HepG2 (cell line): ENCODE results near the gene TPD52L2. TPM values are rescaled to one million over a fixed set of nuclear protein-coding genes. Genes with fewer than 3 reads are reported as not detected.
A peak's percentile ranks its signal among the peaks of the same experiment; 100 is the strongest.

ENCODE experiments used
- BCL6 ChIP-seq: IDR thresholded peaks from 2 replicates; pipeline ENCODE4 v1.6.1; 2016; ENCODE audit warnings: missing genetic modification reagents, missing compliant biosample characterization
- CENPT ChIP-seq: sonication (generic); formaldehyde crosslinking; IDR thresholded peaks from 2 replicates; pipeline ENCODE4 v1.8.0; 2022; ENCODE audit warnings: low read depth, mild to moderate bottlenecking, moderate library complexity, missing genetic modification reagents
- ESRRA ChIP-seq: sonication (generic); formaldehyde crosslinking; IDR thresholded peaks from 2 replicates; pipeline ENCODE4 v1.5.1; 2020; ENCODE audit warnings: mild to moderate bottlenecking, low read depth, missing genetic modification reagents
- GPN1 ChIP-seq: sonication (generic); formaldehyde crosslinking; IDR thresholded peaks from 2 replicates; pipeline ENCODE4 v1.5.1; 2020; ENCODE audit warnings: missing genetic modification reagents, borderline replicate concordance
- GZF1 ChIP-seq: sonication (generic); formaldehyde crosslinking; IDR thresholded peaks from 2 replicates; pipeline ENCODE4 v1.5.1; 2020; ENCODE audit warnings: mild to moderate bottlenecking, missing genetic modification reagents
- HNRNPLL ChIP-seq: fragments of 200-400 bp; formaldehyde crosslinking; IDR thresholded peaks from 2 replicates; pipeline ENCODE4 v1.6.1; 2017; ENCODE audit warnings: mild to moderate bottlenecking, low read depth, low read length; ENCODE audit not compliant: poor library complexity, severe bottlenecking
- KAT2B ChIP-seq: fragments of 150-350 bp; IDR thresholded peaks from 2 replicates; pipeline ENCODE4 v1.6.1; 2014; ENCODE audit warnings: low read depth, low read length, borderline replicate concordance
- KLF12 ChIP-seq: sonication (generic); formaldehyde crosslinking; IDR thresholded peaks from 2 replicates; pipeline ENCODE4 v1.4.0; 2020; ENCODE audit warnings: missing genetic modification reagents, borderline replicate concordance
- NCOA1 ChIP-seq: sonication (generic); formaldehyde crosslinking; IDR thresholded peaks from 2 replicates; pipeline ENCODE4 v1.9.0; 2021; ENCODE audit warnings: missing genetic modification reagents
- NFE2 ChIP-seq: sonication (generic); formaldehyde crosslinking; IDR thresholded peaks from 2 replicates; pipeline ENCODE4 v1.4.0; 2020; ENCODE audit warnings: missing genetic modification reagents
- NFE2L1 ChIP-seq: sonication (generic); formaldehyde crosslinking; IDR thresholded peaks from 2 replicates; pipeline ENCODE4 v1.4.0; 2020; ENCODE audit warnings: missing genetic modification reagents, mild to moderate bottlenecking, borderline replicate concordance
- U2AF1 ChIP-seq: fragments of 200-400 bp; formaldehyde crosslinking; optimal IDR thresholded peaks from 2 replicates; pipeline ENCODE3; 2017; ENCODE audit warnings: mild to moderate bottlenecking, low read depth, low read length
- ZFX ChIP-seq: sonication (generic); formaldehyde crosslinking; IDR thresholded peaks from 2 replicates; pipeline ENCODE4 v1.4.0; 2020; ENCODE audit warnings: mild to moderate bottlenecking, low read depth, missing genetic modification reagents, moderate library complexity
- ZNF34 ChIP-seq: sonication (generic); formaldehyde crosslinking; IDR thresholded peaks from 2 replicates; pipeline ENCODE4 v1.4.0; 2020; ENCODE audit warnings: mild to moderate bottlenecking, missing genetic modification reagents, borderline replicate concordance
- ZNF737 ChIP-seq: sonication (generic); formaldehyde crosslinking; IDR thresholded peaks from 2 replicates; pipeline ENCODE4 v1.5.0; 2020; ENCODE audit warnings: missing genetic modification reagents, mild to moderate bottlenecking, borderline replicate concordance
- polyA plus RNA-seq, 8 experiments: library from polyadenylated mRNA; depleted of rRNA in 3 of 8; stranded (reverse) in 7 of 8; unstranded in 1 of 8; fragments of >200 nt; fragmentation: Illumina TruSeq in 4 of 8; extraction: Trizol in 4 of 8; gene quantifications; 2 replicates each; pipeline versions ENCODE4 v1.2.1 to v1.2.3, GENCODE V29; 2011 to 2016; ENCODE audit warnings: low read depth in 4 of 8, missing spikeins in 1 of 8, mixed read lengths in 1 of 8; ENCODE audit not compliant: insufficient read depth in 1 of 8
- total RNA-seq, 5 experiments: library from RNA; depleted of rRNA; stranded (reverse); fragments of >200 nt; fragmentation: Illumina TruSeq; extraction: Trizol; gene quantifications; 2 replicates each; pipeline ENCODE4 v1.2.3, GENCODE V29; 2016; ENCODE audit warnings: low read depth in 1 of 5
- TF ChIP-seq, protein P1 (sequence below): sonication (generic); formaldehyde crosslinking; IDR thresholded peaks from 2 replicates; pipeline ENCODE4 v1.5.0; 2020; ENCODE audit warnings: mild to moderate bottlenecking, missing genetic modification reagents
- TF ChIP-seq, protein P2 (sequence below): sonication (generic); IDR thresholded peaks from 2 replicates; pipeline ENCODE4 v1.6.1; 2016; ENCODE audit warnings: low read depth, borderline replicate concordance
- TF ChIP-seq, protein P3 (sequence below): sonication (generic); formaldehyde crosslinking; IDR thresholded peaks from 2 replicates; pipeline ENCODE4 v1.5.0; 2020; ENCODE audit warnings: mild to moderate bottlenecking, missing genetic modification reagents
- TF ChIP-seq, protein P4 (sequence below): sonication (generic); formaldehyde crosslinking; IDR thresholded peaks from 2 replicates; pipeline ENCODE4 v1.5.0; 2020; ENCODE audit warnings: mild to moderate bottlenecking, missing genetic modification reagents
- TF ChIP-seq, protein P5 (sequence below): IDR thresholded peaks from 2 replicates; pipeline ENCODE4 v1.6.1; 2016; ENCODE audit warnings: missing compliant biosample characterization, missing genetic modification reagents, borderline replicate concordance

TPD52L2 gene
- total and polyA plus RNA-seq, 2 of the 13 experiments (the other 11 are each of a cell fraction or from before 2014, with no cell fraction given), result 156 to 184 TPM

DNA sequence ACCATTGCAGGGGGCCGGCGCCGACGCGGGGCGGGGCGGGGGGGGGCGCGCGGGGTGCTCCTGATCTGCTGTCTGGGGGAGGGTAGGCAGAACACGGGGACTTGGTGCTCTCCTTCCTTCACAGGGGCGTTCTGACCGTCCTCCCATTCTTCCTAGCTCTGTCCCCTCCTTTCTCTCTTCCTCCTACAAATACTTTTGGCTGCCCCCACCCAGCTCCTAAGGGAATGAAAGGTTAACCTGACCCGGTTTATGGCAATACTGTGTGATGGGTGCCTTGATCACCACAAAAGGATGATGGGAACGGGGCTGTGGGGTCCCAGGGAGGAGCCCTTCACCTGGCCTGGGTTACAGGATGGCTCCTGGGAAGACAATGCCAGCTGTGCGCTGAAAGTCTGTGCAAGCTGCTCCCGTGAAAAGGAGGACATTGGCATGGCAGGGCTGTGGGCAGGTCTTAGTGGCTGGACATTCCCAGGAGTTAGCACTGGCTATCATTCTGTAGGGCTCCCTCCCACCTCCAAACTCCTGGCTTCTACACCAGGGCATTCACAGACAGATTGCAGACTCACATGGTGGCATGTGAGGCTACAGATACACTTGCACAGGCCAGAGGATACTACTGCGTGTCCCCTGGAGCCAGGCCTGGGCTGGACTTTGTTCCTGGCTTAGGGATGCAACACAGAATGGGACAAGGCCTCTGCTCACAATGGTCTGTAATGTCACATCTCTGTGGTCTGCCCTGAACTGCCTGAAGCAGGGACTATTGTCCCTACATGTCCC, 1.9 kb upstream of the TPD52L2 start (continued):
- TF ChIP-seq, protein P1, sequence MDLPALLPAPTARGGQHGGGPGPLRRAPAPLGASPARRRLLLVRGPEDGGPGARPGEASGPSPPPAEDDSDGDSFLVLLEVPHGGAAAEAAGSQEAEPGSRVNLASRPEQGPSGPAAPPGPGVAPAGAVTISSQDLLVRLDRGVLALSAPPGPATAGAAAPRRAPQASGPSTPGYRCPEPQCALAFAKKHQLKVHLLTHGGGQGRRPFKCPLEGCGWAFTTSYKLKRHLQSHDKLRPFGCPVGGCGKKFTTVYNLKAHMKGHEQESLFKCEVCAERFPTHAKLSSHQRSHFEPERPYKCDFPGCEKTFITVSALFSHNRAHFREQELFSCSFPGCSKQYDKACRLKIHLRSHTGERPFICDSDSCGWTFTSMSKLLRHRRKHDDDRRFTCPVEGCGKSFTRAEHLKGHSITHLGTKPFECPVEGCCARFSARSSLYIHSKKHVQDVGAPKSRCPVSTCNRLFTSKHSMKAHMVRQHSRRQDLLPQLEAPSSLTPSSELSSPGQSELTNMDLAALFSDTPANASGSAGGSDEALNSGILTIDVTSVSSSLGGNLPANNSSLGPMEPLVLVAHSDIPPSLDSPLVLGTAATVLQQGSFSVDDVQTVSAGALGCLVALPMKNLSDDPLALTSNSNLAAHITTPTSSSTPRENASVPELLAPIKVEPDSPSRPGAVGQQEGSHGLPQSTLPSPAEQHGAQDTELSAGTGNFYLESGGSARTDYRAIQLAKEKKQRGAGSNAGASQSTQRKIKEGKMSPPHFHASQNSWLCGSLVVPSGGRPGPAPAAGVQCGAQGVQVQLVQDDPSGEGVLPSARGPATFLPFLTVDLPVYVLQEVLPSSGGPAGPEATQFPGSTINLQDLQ (CRISPR knock-in tag), result no peak
- TF ChIP-seq, protein P2, sequence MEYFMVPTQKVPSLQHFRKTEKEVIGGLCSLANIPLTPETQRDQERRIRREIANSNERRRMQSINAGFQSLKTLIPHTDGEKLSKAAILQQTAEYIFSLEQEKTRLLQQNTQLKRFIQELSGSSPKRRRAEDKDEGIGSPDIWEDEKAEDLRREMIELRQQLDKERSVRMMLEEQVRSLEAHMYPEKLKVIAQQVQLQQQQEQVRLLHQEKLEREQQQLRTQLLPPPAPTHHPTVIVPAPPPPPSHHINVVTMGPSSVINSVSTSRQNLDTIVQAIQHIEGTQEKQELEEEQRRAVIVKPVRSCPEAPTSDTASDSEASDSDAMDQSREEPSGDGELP, result no peak
- TF ChIP-seq GPN1 (CRISPR knock-in tag) (no peak), ZNF34 (CRISPR knock-in tag) (no peak), KLF12 (no peak), HNRNPLL (no peak), NFE2L1 (CRISPR knock-in tag) (no peak), ZFX (CRISPR knock-in tag) (no peak), NFE2 (no peak), KAT2B (no peak), U2AF1 (peak; percentile 28), BCL6 (CRISPR knock-in tag) (no peak), CENPT (peak; percentile 17; the same call in 1 of the 2 replicates), GZF1 (CRISPR knock-in tag) (no peak), ESRRA (CRISPR knock-in tag) (no peak), NCOA1 (CRISPR knock-in tag) (no peak), ZNF737 (no peak; the same call in 1 of the 2 replicates)
- TF ChIP-seq, protein P3, sequence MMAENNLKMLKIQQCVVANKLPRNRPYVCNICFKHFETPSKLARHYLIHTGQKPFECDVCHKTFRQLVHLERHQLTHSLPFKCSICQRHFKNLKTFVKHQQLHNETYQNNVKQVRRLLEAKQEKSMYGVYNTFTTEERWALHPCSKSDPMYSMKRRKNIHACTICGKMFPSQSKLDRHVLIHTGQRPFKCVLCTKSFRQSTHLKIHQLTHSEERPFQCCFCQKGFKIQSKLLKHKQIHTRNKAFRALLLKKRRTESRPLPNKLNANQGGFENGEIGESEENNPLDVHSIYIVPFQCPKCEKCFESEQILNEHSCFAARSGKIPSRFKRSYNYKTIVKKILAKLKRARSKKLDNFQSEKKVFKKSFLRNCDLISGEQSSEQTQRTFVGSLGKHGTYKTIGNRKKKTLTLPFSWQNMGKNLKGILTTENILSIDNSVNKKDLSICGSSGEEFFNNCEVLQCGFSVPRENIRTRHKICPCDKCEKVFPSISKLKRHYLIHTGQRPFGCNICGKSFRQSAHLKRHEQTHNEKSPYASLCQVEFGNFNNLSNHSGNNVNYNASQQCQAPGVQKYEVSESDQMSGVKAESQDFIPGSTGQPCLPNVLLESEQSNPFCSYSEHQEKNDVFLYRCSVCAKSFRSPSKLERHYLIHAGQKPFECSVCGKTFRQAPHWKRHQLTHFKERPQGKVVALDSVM (CRISPR knock-in tag), result no peak
- TF ChIP-seq, protein P4, sequence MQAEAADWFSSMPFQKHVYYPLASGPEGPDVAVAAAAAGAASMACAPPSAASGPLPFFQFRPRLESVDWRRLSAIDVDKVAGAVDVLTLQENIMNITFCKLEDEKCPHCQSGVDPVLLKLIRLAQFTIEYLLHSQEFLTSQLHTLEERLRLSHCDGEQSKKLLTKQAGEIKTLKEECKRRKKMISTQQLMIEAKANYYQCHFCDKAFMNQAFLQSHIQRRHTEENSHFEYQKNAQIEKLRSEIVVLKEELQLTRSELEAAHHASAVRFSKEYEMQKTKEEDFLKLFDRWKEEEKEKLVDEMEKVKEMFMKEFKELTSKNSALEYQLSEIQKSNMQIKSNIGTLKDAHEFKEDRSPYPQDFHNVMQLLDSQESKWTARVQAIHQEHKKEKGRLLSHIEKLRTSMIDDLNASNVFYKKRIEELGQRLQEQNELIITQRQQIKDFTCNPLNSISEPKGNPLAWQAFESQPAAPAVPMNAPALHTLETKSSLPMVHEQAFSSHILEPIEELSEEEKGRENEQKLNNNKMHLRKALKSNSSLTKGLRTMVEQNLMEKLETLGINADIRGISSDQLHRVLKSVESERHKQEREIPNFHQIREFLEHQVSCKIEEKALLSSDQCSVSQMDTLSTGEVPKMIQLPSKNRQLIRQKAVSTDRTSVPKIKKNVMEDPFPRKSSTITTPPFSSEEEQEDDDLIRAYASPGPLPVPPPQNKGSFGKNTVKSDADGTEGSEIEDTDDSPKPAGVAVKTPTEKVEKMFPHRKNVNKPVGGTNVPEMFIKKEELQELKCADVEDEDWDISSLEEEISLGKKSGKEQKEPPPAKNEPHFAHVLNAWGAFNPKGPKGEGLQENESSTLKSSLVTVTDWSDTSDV, result no peak
- TF ChIP-seq, protein P5, sequence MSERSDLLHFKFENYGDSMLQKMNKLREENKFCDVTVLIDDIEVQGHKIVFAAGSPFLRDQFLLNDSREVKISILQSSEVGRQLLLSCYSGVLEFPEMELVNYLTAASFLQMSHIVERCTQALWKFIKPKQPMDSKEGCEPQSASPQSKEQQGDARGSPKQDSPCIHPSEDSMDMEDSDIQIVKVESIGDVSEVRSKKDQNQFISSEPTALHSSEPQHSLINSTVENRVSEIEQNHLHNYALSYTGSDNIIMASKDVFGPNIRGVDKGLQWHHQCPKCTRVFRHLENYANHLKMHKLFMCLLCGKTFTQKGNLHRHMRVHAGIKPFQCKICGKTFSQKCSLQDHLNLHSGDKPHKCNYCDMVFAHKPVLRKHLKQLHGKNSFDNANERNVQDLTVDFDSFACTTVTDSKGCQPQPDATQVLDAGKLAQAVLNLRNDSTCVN, result no peak
